ENCODE data around the gene SYT13. TPM values are rescaled to one million over a fixed set of nuclear protein-coding genes. Genes with fewer than 3 reads are reported as not detected.

Gene SYT13
- total RNA-seq, 4 donors from 2014 or later: 0.03 to 1.6 TPM; not detected in 2

GRCh38 chr11:45265969-45266675, 20.0 kb downstream of the SYT13 start:
- DNase-seq (ENCODE audit: low spot score in 2 of 2): no peak
- 69 to 75% methylated on average over 2 of the region's 2 CpGs for WGBS, 2 donors
- TF ChIP-seq CTCF (IDR thresholded peaks at IDR 0.05) (no peak), POLR2A (IDR thresholded peaks at IDR 0.05) (no peak)
- intact Hi-C loops (cut with DNase I; ENCODE audit: low total_unique reads): no loop called here
- no peak overlapping the region for H3K4me3 ChIP-seq (ENCODE audit: low read depth, poor library complexity, severe bottlenecking)

GRCh38 chr11:45264839-45265515, 21.2 kb downstream of the SYT13 start:
- DNase-seq (ENCODE audit: low spot score in 2 of 2): no peak
- WGBS, 2 donors: 53 to 61% methylated on average over 11 of the region's 11 CpGs
- H3K4me3 ChIP-seq (ENCODE audit: low read depth, poor library complexity, severe bottlenecking): no peak overlapping the region
- TF ChIP-seq POLR2A (IDR thresholded peaks at IDR 0.05): no peak
- no peak for TF ChIP-seq CTCF (IDR thresholded peaks at IDR 0.05)
- intact Hi-C loops (cut with DNase I; ENCODE audit: low total_unique reads): no loop called here

GRCh38 chr11:45263773-45264172, 22.4 kb downstream of the SYT13 start:
- intact Hi-C loops (cut with DNase I; ENCODE audit: low total_unique reads): no loop called here

GRCh38 chr11:45262900-45263299, 23.2 kb downstream of the SYT13 start:
- intact Hi-C loops (cut with DNase I; ENCODE audit: low total_unique reads): no loop called here
- no peak for TF ChIP-seq CTCF (IDR thresholded peaks at IDR 0.05)
- TF ChIP-seq POLR2A (IDR thresholded peaks at IDR 0.05): no peak
- no peak for DNase-seq (ENCODE audit: low spot score in 2 of 2)
- WGBS, 2 donors: 62% methylated on average over 4 of the region's 4 CpGs
- H3K4me3 ChIP-seq (ENCODE audit: low read depth, poor library complexity, severe bottlenecking): no peak overlapping the region

More at GRCh38 chr11:45263773-45264172, 22.4 kb downstream of the SYT13 start:
- no peak for DNase-seq (ENCODE audit: low spot score in 2 of 2)
- H3K4me3 ChIP-seq (ENCODE audit: low read depth, poor library complexity, severe bottlenecking): no peak overlapping the region
- WGBS, 2 donors: 93 to 95% methylated on average over 3 of the region's 3 CpGs
- no peak for TF ChIP-seq CTCF (IDR thresholded peaks at IDR 0.05)
- no peak for TF ChIP-seq POLR2A (IDR thresholded peaks at IDR 0.05)

- intact Hi-C loops (cut with DNase I; ENCODE audit: low total_unique reads): no loop called here
- TF ChIP-seq POLR2A (IDR thresholded peaks at IDR 0.05): no peak
- TF ChIP-seq CTCF (IDR thresholded peaks at IDR 0.05): no peak
- DNase-seq (ENCODE audit: low spot score in 2 of 2): no peak
- H3K4me3 ChIP-seq (ENCODE audit: low read depth, poor library complexity, severe bottlenecking): no peak overlapping the region
Observed at GRCh38 chr11:45260071-45260470, 26.1 kb downstream of the SYT13 start.
